Camera-type eye (tissue), 1 donor: Measurements from ENCODE around the gene BARX2. TPM values are rescaled to one million over a fixed set of nuclear protein-coding genes. Genes with fewer than 3 reads are reported as not detected.

Experiments used
- total RNA-seq: library from RNA; depleted of rRNA; stranded (reverse); fragments of >200 nt; gene quantifications from one replicate; pipeline ENCODE4 v1.2.3, GENCODE V29; 2014

Gene BARX2
- 7.0 TPM for total RNA-seq

DNA sequence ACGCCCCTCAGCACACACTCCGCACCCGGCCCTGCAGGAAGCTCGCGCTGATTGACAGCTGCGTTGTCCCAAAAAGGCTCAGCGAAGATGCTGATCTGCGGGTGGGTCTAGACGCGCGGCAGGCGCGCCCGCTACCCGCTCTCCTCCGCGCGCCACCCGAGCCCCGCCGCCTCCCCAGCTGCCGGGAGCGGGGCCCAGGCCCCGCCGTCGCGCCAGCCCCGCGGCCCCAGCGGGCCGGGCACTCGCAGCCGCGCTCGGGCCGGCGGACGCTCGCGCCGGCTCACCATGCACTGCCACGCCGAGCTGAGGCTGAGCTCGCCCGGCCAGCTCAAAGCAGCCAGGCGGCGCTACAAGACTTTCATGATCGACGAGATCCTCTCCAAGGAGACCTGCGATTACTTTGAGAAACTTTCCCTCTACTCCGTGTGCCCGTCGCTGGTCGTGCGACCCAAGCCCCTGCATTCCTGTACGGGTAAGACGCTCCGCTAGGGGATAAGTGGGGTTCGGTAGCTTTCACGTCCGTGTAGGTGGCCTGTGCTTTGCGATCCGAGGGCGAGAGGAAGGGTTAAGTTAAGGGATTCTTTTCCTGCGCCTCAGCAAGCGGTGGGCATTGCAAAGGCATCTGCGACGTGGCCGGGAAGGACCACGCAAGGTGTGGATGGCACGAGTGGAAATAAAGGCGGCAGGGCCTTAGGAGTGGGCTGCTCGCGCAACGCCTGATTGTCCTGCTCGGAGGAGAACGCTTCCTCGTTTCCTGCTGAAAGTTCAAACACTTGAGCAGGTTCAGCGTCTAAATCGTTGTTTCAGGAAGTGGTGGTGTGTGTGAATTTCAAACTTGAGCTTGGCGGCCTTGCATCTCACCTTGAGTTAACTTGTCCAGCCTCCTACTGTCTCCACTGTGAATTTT lies at the start of gene BARX2:
BARX2 (plus strand) TSS at position 98 of the 907 bp plus-strand sequence; CDS start at position 286, 188 bp downstream.

Other genes starting within 250 kb of the BARX2 start
- gene ARHGAP32, start 183.5 kb upstream of the BARX2 start, total RNA-seq: 56.8 TPM